ENCODE data around the gene ZNF594. TPM values are rescaled to one million over a fixed set of nuclear protein-coding genes. Genes with fewer than 3 reads are reported as not detected.
A peak's percentile ranks its signal among the peaks of the same experiment; 100 is the strongest.

Gene ZNF594
- total and polyA plus RNA-seq, 2 of the 13 experiments (the other 11 are each of a cell fraction or from before 2014, with no cell fraction given) = 2.9 to 9.6 TPM

DNA sequence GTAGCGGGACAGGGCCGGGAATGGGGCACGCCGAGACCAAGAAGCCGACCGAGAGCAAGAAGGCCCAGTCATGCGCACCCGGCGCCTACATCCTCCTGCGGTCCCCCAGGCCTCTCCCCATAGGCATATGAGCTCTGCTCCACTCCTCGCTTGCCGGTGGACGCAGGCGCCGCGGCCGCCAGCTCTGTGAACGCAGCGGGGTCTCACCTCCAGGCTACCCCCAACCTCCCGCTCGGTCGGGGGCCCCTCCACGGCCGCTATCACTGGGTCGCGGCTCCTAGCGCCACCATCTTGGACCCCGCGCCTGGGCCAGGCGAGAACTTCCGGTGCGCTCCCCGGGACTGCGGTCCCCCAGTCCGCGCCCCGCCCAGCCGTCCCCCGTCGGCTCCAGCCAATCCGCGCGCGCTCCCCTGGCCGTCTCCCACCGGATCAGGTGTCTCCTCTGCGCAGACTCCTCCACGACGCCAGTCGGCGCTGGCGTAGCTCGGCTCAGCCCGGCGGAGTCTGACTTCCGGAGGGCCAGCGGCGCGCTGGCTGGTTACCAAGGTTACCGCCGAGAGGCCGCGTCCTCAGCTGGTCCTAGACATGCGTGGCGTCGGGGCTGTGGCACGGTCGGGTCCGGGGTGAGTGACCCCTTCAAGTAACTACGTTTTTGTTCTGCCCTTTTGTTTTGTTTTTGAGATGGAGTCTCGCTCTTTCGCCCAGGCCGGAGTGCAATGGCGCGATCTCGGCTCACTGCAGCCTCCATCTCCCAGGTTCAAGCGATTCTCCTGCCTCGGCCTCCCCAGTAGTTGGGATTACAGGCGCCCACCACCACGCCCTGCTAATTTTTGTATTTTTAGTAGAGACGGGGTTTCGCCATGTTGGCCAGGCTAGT lies at the start of gene ZNF594 (continued):
- TF ChIP-seq ZNF737 (CRISPR knock-in tag; IDR thresholded peaks at IDR 0.05; ENCODE audit: borderline replicate concordance) = no peak
- TF ChIP-seq, protein P1, sequence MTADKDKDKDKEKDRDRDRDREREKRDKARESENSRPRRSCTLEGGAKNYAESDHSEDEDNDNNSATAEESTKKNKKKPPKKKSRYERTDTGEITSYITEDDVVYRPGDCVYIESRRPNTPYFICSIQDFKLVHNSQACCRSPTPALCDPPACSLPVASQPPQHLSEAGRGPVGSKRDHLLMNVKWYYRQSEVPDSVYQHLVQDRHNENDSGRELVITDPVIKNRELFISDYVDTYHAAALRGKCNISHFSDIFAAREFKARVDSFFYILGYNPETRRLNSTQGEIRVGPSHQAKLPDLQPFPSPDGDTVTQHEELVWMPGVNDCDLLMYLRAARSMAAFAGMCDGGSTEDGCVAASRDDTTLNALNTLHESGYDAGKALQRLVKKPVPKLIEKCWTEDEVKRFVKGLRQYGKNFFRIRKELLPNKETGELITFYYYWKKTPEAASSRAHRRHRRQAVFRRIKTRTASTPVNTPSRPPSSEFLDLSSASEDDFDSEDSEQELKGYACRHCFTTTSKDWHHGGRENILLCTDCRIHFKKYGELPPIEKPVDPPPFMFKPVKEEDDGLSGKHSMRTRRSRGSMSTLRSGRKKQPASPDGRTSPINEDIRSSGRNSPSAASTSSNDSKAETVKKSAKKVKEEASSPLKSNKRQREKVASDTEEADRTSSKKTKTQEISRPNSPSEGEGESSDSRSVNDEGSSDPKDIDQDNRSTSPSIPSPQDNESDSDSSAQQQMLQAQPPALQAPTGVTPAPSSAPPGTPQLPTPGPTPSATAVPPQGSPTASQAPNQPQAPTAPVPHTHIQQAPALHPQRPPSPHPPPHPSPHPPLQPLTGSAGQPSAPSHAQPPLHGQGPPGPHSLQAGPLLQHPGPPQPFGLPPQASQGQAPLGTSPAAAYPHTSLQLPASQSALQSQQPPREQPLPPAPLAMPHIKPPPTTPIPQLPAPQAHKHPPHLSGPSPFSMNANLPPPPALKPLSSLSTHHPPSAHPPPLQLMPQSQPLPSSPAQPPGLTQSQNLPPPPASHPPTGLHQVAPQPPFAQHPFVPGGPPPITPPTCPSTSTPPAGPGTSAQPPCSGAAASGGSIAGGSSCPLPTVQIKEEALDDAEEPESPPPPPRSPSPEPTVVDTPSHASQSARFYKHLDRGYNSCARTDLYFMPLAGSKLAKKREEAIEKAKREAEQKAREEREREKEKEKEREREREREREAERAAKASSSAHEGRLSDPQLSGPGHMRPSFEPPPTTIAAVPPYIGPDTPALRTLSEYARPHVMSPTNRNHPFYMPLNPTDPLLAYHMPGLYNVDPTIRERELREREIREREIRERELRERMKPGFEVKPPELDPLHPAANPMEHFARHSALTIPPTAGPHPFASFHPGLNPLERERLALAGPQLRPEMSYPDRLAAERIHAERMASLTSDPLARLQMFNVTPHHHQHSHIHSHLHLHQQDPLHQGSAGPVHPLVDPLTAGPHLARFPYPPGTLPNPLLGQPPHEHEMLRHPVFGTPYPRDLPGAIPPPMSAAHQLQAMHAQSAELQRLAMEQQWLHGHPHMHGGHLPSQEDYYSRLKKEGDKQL (CRISPR knock-in tag; IDR thresholded peaks at IDR 0.05; ENCODE audit: low read depth) = peak; percentile 43; the same call in 1 of the 2 replicates
- TF ChIP-seq SIX1 (CRISPR knock-in tag; IDR thresholded peaks at IDR 0.05; ENCODE audit: borderline replicate concordance) = peak; percentile 59; the same call in 1 of the 2 replicates
- TF ChIP-seq, protein P2, sequence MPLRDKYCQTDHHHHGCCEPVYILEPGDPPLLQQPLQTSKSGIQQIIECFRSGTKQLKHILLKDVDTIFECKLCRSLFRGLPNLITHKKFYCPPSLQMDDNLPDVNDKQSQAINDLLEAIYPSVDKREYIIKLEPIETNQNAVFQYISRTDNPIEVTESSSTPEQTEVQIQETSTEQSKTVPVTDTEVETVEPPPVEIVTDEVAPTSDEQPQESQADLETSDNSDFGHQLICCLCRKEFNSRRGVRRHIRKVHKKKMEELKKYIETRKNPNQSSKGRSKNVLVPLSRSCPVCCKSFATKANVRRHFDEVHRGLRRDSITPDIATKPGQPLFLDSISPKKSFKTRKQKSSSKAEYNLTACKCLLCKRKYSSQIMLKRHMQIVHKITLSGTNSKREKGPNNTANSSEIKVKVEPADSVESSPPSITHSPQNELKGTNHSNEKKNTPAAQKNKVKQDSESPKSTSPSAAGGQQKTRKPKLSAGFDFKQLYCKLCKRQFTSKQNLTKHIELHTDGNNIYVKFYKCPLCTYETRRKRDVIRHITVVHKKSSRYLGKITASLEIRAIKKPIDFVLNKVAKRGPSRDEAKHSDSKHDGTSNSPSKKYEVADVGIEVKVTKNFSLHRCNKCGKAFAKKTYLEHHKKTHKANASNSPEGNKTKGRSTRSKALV (CRISPR knock-in tag; IDR thresholded peaks at IDR 0.05) = no peak
- no peak for TF ChIP-seq SYNCRIP (IDR thresholded peaks at IDR 0.05; ENCODE audit: insufficient read depth, low read depth, low read length)
- peak; percentile 36 for TF ChIP-seq SKI (IDR thresholded peaks at IDR 0.05; ENCODE audit: partially characterized antibody)
- TF ChIP-seq SMC3 (IDR thresholded peaks at IDR 0.05; ENCODE audit: low read length) = no peak
- no peak for TF ChIP-seq DPF2 (CRISPR knock-in tag; IDR thresholded peaks at IDR 0.05; ENCODE audit: borderline replicate concordance, low read depth)
- no peak for TF ChIP-seq HES4 (CRISPR knock-in tag; IDR thresholded peaks at IDR 0.05; ENCODE audit: borderline replicate concordance)
- no peak for TF ChIP-seq ZNF382 (CRISPR knock-in tag; IDR thresholded peaks at IDR 0.05; ENCODE audit: borderline replicate concordance)
- no peak for TF ChIP-seq PRMT3 (CRISPR knock-in tag; IDR thresholded peaks at IDR 0.05; ENCODE audit: borderline replicate concordance, low read depth)
- no peak for TF ChIP-seq ZNF678 (CRISPR knock-in tag; IDR thresholded peaks at IDR 0.05)
- TF ChIP-seq EED (CRISPR knock-in tag; IDR thresholded peaks at IDR 0.05) = no peak
- no peak for TF ChIP-seq ZNF446 (CRISPR knock-in tag; IDR thresholded peaks at IDR 0.05)
- no peak for TF ChIP-seq ZNF713 (CRISPR knock-in tag; IDR thresholded peaks at IDR 0.05)
- TF ChIP-seq RORA (CRISPR knock-in tag; IDR thresholded peaks at IDR 0.05) = no peak
- TF ChIP-seq HNRNPL (IDR thresholded peaks at IDR 0.05; ENCODE audit: low read depth, low read length) = no peak
- TF ChIP-seq, protein P3, sequence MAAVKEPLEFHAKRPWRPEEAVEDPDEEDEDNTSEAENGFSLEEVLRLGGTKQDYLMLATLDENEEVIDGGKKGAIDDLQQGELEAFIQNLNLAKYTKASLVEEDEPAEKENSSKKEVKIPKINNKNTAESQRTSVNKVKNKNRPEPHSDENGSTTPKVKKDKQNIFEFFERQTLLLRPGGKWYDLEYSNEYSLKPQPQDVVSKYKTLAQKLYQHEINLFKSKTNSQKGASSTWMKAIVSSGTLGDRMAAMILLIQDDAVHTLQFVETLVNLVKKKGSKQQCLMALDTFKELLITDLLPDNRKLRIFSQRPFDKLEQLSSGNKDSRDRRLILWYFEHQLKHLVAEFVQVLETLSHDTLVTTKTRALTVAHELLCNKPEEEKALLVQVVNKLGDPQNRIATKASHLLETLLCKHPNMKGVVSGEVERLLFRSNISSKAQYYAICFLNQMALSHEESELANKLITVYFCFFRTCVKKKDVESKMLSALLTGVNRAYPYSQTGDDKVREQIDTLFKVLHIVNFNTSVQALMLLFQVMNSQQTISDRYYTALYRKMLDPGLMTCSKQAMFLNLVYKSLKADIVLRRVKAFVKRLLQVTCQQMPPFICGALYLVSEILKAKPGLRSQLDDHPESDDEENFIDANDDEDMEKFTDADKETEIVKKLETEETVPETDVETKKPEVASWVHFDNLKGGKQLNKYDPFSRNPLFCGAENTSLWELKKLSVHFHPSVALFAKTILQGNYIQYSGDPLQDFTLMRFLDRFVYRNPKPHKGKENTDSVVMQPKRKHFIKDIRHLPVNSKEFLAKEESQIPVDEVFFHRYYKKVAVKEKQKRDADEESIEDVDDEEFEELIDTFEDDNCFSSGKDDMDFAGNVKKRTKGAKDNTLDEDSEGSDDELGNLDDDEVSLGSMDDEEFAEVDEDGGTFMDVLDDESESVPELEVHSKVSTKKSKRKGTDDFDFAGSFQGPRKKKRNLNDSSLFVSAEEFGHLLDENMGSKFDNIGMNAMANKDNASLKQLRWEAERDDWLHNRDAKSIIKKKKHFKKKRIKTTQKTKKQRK (IDR thresholded peaks at IDR 0.05; ENCODE audit: low read length) = no peak
- no peak for TF ChIP-seq SRY (CRISPR knock-in tag; IDR thresholded peaks at IDR 0.05)
